ENCODE results near the gene C1QC. TPM values are rescaled to one million over a fixed set of nuclear protein-coding genes. Genes with fewer than 3 reads are reported as not detected.
A peak's percentile ranks its signal among the peaks of the same experiment; 100 is the strongest.

C1QC gene
- total and polyA plus RNA-seq, 2 experiments from 2014 or later: not detected

DNA sequence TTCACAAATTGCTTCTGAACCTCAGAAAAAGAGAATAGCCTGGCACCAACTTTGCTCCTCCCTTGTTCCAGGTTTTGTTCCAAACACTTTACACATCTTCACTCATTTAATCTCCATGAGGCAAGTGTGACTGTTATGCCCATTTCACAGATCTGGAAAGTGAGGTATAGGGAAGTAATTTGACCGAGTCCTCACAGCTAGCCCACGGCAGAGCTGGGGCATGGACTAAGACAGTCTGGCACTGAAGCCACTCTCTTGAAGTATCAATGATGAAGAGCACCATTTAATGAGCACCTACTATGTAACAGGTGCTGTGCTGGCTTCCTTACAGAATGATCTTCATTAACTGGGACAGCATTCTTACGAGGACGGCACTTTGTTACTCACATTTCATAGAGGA is 28.6 kb downstream of the C1QC start:
- no peaks in the 10 kb centered on the region for H3K79me2 ChIP-seq (replicated peaks; ENCODE audit: insufficient read depth)
- ATAC-seq: no peak
- H3K4me1 Mint-ChIP-seq: peaks cover 12% of the 10 kb centered on the region
- no peak overlapping the region for H3K27ac ChIP-seq (ENCODE audit: low read depth)
- no peaks in the 10 kb centered on the region for H3K36me3 Mint-ChIP-seq (ENCODE audit: low read depth)
- DNase-seq (ENCODE audit: low spot score): no peak
- peaks cover 7% of the 10 kb centered on the region for H3K27me3 Mint-ChIP-seq (ENCODE audit: insufficient read depth, low read depth, poor library complexity)
- H3K9me2 ChIP-seq (ENCODE audit: insufficient read depth): no peaks in the 10 kb centered on the region
- H3K4me3 ChIP-seq: no peak overlapping the region
- no peak overlapping the region for H2AFZ ChIP-seq
- no peak overlapping the region for H3K4me2 ChIP-seq
- H3K9me3 Mint-ChIP-seq: no peaks in the 10 kb centered on the region
- TF ChIP-seq CREB1 (CRISPR knock-in tag; IDR thresholded peaks at IDR 0.05; ENCODE audit: low read depth): no peak
- TF ChIP-seq NANOG (IDR thresholded peaks at IDR 0.05; ENCODE audit: borderline replicate concordance): no peak
- TF ChIP-seq JUNB (IDR thresholded peaks at IDR 0.05; ENCODE audit: unreplicated experiment): no peak
- TF ChIP-seq EZH2 (IDR thresholded peaks at IDR 0.05; ENCODE audit: low read depth, unreplicated experiment): no peak
- H4K20me1 ChIP-seq (replicated peaks; ENCODE audit: insufficient read depth): no peaks in the 10 kb centered on the region
- no peak overlapping the region for H3K27ac Mint-ChIP-seq
- no peaks in the 10 kb centered on the region for H3K36me3 ChIP-seq (ENCODE audit: insufficient read depth)
- H3K27me3 ChIP-seq (ENCODE audit: insufficient read depth): no peaks in the 10 kb centered on the region
- H3K4me3 Mint-ChIP-seq: no peak overlapping the region
- no peaks in the 10 kb centered on the region for H3F3A ChIP-seq (replicated peaks; ENCODE audit: low read depth)
- H3K4me1 ChIP-seq (ENCODE audit: insufficient read depth): no peaks in the 10 kb centered on the region

DNA sequence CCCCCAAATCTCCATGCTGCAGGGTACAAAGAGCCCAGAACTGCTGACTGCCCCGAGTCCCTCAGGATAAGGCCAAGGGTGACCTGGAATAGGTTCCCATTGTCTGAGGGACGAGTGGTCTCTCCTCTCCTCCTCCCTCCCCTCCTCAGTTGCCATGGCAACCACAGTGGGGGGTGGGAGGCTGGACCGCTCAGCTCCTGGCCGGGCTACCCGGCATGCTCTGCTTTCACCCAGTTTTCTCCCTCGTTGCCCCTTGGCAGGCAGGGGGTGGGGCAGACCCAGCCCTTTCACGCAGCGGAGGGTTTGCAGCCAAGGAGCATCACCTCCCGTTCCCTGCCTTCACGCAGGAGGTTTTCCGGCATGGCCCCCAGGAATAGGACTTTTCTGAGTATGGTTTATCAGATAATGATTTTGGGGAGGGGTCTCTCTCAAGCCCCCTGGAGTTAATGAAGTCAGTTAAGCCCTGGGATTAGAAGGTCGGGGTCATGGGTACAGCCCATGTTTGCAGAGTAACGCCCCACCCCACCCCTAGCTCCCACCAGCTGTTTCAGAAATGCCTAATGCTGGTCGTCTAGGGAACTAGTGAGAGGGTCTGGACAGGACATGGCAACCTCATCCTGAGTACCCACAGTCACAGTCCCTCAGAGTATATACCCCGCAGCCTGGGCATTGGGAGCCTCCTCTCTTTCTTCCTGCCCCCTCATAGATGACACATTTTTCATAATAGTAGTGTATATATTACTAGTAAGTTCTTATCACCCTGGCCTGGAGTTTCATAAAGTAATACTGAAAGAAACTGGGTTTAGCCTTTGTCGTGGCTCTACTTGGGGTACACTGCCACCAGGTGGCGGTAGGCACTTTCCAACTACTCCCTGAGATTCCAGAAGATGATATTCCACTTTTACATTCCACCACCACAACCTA is 30.3 kb downstream of the C1QC start:
- Histone ChIP-seq H3K4me1 (ENCODE audit: insufficient read depth) (peaks cover 9% of the 10 kb centered on the region), H3F3A (replicated peaks; ENCODE audit: low read depth) (peaks cover 6% of the 10 kb centered on the region), H3K4me2 (no peak overlapping the region), H3K27ac (ENCODE audit: low read depth) (no peak overlapping the region), H3K79me2 (replicated peaks; ENCODE audit: insufficient read depth) (no peaks in the 10 kb centered on the region), H4K20me1 (replicated peaks; ENCODE audit: insufficient read depth) (no peaks in the 10 kb centered on the region), H3K27me3 (ENCODE audit: insufficient read depth) (no peaks in the 10 kb centered on the region), H3K36me3 (ENCODE audit: insufficient read depth) (no peaks in the 10 kb centered on the region), H2AFZ (no peak overlapping the region), H3K9me2 (ENCODE audit: insufficient read depth) (no peaks in the 10 kb centered on the region), H3K4me3 (no peak overlapping the region)
- no peaks in the 10 kb centered on the region for H3K36me3 Mint-ChIP-seq (ENCODE audit: low read depth)
- TF ChIP-seq STAT1 (IDR thresholded peaks at IDR 0.05; ENCODE audit: unreplicated experiment) (no peak), ZNF114 (CRISPR knock-in tag; IDR thresholded peaks at IDR 0.05) (no peak), EZH2 (IDR thresholded peaks at IDR 0.05; ENCODE audit: low read depth, unreplicated experiment) (no peak)
- TF ChIP-seq, protein P1, sequence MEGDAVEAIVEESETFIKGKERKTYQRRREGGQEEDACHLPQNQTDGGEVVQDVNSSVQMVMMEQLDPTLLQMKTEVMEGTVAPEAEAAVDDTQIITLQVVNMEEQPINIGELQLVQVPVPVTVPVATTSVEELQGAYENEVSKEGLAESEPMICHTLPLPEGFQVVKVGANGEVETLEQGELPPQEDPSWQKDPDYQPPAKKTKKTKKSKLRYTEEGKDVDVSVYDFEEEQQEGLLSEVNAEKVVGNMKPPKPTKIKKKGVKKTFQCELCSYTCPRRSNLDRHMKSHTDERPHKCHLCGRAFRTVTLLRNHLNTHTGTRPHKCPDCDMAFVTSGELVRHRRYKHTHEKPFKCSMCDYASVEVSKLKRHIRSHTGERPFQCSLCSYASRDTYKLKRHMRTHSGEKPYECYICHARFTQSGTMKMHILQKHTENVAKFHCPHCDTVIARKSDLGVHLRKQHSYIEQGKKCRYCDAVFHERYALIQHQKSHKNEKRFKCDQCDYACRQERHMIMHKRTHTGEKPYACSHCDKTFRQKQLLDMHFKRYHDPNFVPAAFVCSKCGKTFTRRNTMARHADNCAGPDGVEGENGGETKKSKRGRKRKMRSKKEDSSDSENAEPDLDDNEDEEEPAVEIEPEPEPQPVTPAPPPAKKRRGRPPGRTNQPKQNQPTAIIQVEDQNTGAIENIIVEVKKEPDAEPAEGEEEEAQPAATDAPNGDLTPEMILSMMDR (conservative IDR thresholded peaks at IDR 0.05; ENCODE audit: low read depth in 2 of 2): peak; percentile 80 to 86
- TF ChIP-seq, protein P2, sequence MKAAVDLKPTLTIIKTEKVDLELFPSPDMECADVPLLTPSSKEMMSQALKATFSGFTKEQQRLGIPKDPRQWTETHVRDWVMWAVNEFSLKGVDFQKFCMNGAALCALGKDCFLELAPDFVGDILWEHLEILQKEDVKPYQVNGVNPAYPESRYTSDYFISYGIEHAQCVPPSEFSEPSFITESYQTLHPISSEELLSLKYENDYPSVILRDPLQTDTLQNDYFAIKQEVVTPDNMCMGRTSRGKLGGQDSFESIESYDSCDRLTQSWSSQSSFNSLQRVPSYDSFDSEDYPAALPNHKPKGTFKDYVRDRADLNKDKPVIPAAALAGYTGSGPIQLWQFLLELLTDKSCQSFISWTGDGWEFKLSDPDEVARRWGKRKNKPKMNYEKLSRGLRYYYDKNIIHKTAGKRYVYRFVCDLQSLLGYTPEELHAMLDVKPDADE (IDR thresholded peaks at IDR 0.05): no peak
- H3K27me3 Mint-ChIP-seq (ENCODE audit: insufficient read depth, low read depth, poor library complexity): peaks cover 7% of the 10 kb centered on the region
- H3K4me1 Mint-ChIP-seq: peaks cover 12% of the 10 kb centered on the region
- H3K4me3 Mint-ChIP-seq: no peak overlapping the region
- DNase-seq (ENCODE audit: low spot score) (peak; percentile 76), ATAC-seq (peak; percentile 35)
- no peaks in the 10 kb centered on the region for H3K9me3 Mint-ChIP-seq
- no peak overlapping the region for H3K27ac Mint-ChIP-seq
